GM12878 (cell line): ENCODE results near the gene ITPKB.

Experiments used
- GABPA ChIP-seq: IDR thresholded peaks from 2 replicates; pipeline ENCODE4 v1.6.1; 2014; ENCODE audit warnings: antibody characterized with exemption, low read depth, mild to moderate bottlenecking, inconsistent platforms
- HDAC2 ChIP-seq: fragments of 200-600 bp; sonication (generic); IDR thresholded peaks from 2 replicates; pipeline ENCODE4 v1.6.1; 2017
- NFXL1 ChIP-seq: fragments of 450-650 bp; IDR thresholded peaks from 2 replicates; pipeline ENCODE4 v1.6.1; 2017; ENCODE audit warnings: antibody characterized with exemption, mild to moderate bottlenecking, borderline replicate concordance
- SIX5 ChIP-seq: IDR thresholded peaks from 2 replicates; pipeline ENCODE4 v1.6.1; 2011; ENCODE audit warnings: mild to moderate bottlenecking, low read depth, low read length, moderate library complexity; ENCODE audit not compliant: severe bottlenecking

GRCh38 chr1:226602186-226603021 lies 136.7 kb downstream of the ITPKB start:
- no peak for TF ChIP-seq HDAC2
- no peak for TF ChIP-seq SIX5
- no peak for TF ChIP-seq GABPA
- no peak for TF ChIP-seq NFXL1
